ENCODE results near the gene ARHGEF28.

The ARHGEF28 gene

DNA sequence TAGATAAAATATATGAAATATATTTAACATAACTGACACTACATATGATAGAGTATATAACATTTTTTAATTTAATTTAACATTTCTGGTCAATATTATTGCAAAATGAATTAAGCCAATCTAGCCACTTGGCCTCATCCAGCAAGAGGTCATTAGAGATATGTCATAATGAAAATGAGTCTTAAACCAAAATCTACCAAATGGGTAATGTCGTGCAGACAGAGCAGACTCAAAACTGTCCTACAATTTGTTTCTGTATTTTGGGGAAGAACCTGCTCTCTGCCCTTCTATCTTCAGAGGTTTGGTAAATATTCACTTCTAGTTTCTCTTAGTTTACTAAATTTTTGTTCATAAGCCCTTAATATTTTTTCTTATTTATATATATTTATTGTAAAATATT lies 61.4 kb downstream of the ARHGEF28 start:
- H3K4me3 ChIP-seq = no peak overlapping the region
- no peak overlapping the region for H3K27ac ChIP-seq

DNA sequence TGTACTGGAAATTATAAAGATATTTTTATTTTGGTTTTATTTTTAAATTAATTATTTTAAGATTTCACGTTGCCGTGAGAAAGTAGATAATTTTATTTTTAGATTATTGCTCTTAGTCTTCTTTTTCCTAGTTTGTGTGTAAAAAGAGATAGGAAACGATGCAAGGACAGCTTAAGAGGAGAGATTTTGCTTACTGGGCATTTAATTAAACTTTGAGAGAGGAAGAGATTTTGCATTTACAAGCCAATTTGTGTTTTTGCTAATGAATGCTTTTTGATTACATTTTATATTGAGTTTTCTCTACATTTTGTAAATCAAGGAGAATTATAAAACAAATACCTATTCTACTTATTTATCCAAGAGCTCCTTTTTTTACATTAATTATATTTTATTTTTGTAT lies 64.0 kb downstream of the ARHGEF28 start:
- Histone ChIP-seq H3K4me3 (no peak overlapping the region), H3K27ac (no peak overlapping the region)

DNA sequence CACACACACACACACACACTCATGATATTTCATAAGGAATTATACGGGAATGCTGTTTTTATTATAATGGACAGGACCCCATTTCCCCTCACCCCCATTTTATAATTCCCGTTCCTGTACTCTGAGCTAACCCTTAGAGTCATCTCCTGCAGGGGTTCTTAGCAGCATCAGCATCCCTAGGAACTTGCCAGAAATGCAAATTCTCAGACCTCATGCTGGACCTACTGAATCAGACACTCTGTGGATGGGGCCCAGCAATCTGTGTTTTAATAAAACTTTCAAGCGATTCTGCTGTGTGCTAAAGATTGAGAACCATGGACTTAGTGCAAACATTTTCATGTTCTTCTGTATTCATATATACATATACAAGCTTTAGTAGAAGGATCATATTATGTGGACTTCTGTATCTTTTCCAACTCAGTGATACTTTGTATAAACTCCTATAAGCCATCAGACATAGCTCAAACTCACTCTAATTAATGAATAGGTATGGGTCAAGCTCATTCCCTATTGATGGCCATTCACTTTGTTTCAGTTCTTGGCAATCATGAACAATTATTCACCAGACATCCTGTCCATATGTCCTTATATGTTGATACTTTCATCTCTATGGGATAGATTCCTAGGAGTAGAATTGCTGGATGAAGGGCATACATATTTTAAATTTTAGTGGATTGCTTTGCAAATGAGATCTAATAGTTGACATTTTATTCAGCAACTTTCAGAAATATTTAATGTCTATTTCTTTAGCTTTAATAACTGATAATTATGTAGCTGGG lies 65.5 kb downstream of the ARHGEF28 start:
- no peak overlapping the region for H3K4me3 ChIP-seq
- H3K27ac ChIP-seq = no peak overlapping the region

DNA sequence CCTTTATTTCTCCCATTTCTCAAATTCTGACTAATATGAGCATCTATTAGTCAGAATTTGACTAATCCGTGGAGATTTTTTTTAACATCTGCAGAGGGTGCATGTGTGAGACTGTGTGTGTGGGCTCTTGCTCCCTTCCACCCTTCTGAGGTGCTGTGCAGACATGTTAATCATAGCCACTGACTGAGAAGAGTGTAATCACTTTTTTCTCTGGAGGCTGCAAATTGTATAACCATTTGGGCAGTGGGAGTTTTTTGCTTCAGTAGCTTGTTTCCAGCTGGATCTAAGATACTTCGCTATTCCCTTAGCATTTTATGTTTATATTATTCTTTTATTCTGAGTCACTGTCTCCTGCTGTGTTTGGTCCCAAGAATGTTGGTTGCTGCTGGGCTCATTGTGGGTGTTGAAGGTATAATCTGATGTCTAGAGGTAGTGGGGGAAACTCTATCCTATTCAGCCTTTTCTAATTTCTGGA lies 66.2 kb downstream of the ARHGEF28 start:
- Histone ChIP-seq H3K27ac (peak overlapping the region in 1 of 21 experiments; percentile 58), H3K4me3 (no peak overlapping the region)

DNA sequence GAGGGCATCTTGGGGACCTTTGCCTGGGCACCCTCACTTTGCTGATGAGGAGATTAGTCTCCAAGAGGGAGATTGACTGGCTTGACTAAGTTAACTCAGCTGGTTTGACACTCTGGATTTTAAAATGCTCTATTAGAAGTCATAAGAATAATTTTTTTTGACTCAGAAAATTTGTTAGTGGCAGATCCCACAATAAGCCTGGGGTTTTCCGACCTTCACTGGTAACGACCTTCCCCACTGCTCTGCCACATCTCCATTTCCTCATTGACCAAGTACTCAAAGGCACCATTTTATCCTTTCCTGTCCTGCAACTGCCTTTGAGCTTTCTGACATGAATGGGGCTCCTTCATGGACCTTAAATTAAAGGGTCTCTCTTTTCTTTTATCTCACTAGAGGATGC lies 67.0 kb downstream of the ARHGEF28 start:
- peak overlapping the region in 2 of 21 experiments; percentile 13 to 58 for H3K27ac ChIP-seq
- H3K4me3 ChIP-seq = no peak overlapping the region

DNA sequence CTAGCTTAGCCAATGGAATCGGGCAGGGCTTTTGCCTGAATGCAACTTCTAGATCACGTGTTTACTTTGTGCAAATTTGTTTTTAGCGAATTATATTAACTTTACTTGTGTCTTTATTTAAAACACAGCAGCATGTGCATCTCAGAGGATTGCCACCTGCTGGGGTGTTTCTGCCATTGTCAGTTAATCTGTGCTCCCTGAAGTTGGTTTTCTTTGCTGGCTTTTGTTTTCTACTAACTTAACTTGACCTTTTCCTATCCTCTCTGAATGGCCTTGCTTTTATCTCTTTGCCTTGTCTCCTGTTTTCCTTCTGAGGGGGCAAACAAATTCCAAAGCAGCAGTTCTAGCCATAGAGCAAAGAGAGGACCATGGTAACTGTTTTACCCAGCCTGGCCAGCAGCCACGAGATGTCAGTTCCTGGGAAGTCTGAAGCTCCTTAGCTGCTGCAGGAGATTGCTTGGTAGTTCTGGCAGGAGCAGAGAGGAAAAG lies 67.6 kb downstream of the ARHGEF28 start:
- no peak overlapping the region for H3K4me3 ChIP-seq
- peak overlapping the region in 4 of 21 experiments; percentile 28 to 44 (median 34) for H3K27ac ChIP-seq

DNA sequence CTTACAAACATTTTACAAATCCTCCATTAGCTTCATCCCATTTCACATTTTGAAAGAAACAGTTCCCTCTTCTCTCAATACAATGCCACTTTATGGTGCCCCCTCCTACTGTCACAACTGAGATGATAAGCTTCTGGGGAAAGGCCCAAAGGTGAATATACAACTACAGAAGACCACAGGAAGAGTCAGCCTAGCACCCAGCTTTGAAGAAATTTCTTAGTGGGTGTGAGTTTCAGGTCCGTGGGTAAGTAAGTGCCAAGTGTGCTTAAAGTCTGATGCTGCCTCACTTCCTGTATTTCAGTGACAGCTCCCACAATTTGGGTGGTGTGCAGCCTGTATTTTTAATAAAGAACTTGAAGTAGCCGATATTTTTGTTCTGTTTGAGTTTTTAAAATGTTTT lies 68.1 kb downstream of the ARHGEF28 start:
- Histone ChIP-seq H3K27ac (peak overlapping the region in 3 of 21 experiments; percentile 28 to 44 (median 36)), H3K4me3 (no peak overlapping the region)

DNA sequence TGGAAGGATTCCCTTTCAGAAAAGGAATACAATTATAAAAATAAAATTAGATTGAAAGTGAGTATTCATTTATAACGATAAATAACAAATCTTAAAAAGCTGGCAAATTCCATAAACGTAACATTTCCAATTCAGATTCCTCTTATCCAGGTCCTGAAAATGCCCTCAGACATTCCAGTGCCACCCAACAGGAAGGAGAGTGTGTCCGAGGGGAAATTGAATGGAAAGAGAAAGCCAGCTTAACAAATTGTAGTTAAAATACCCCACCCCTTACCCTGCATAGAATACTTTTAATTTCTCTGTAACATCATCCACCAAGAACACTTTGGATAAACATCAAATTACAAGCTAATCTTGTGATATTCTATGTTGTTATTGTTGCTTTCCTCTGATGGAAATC lies 72.0 kb downstream of the ARHGEF28 start:
- no peak overlapping the region for H3K27ac ChIP-seq
- no peak overlapping the region for H3K4me3 ChIP-seq

DNA sequence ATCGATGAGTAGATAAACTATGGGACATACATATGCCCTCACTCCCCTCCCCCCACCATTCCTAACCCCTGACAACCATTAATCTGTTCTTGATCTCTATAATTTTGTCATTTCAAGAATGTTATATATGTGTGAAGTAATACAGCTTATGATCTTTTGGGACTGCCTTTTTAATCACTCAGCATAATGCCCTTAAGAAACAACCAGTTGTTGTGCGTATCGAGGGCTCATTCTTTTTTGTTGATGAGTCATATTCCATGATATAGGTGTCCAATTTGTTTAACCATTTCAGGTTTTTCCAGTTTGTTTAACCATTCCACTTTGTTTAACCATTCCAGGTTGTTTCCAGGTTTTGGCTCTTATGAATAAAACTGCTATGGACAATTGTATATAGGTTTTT lies 75.6 kb downstream of the ARHGEF28 start:
- no peak overlapping the region for H3K27ac ChIP-seq
- H3K4me3 ChIP-seq = no peak overlapping the region

DNA sequence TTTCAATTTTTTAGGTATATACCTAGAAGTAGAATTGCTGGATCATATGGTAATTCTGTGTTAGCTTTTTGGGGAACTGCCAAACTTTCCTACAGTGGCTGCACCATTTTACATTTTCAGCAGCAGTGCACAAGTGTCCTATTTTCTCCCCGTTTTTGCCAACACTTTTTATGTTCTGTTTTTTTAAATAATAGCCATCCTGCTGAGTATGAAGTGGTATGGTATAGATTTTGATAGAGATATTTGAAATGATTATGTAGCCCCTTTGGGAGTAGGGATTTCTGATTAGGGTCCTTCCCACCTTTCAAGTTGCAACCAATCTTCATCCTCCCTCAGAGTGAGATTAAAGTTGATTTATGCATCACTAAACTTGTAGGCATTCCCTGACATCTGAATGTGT lies 76.5 kb downstream of the ARHGEF28 start:
- no peak overlapping the region for H3K27ac ChIP-seq

DNA sequence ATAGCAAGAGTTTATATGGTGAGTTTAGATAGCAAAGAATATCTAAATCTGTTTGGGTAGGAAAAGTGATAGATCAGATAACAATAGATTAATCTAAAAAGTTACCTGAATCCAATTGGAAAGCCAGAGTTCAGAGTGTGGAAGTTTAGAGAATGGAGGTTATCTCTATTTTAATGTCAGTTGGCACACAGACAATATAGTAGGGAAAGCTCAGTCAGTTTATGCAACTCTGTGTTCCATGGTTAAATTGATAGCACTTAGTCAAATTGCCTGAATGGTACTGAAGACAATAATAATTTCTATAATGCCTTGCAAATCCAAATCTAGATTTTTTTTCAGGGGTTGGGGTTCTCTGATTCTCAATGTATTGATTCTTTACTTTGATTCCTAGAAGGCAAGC lies 77.0 kb downstream of the ARHGEF28 start:
- H3K4me3 ChIP-seq = no peak overlapping the region
- no peak overlapping the region for H3K27ac ChIP-seq

More for the DNA sequence above, 76.5 kb downstream of the ARHGEF28 start:
- H3K4me3 ChIP-seq = no peak overlapping the region

DNA sequence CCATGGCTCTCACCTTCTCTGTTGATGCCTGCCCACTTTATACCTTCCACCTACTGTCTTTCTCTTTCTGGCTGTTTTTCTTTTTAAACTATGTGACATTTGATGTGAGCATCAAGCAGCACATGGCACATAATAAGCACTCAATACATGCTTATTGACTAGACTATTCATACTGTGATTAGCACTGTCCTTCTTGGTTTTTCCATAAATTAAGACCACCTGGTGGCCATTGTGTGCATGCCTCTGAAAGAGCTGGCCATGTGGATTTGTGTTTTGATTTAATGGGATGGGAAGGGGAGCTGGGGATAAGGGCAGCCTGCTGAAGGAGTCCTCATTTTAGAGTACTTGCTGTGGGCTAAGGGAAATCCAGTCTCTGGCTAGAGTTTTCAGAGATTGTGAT lies 79.4 kb downstream of the ARHGEF28 start:
- Histone ChIP-seq H3K4me3 (no peak overlapping the region), H3K27ac (no peak overlapping the region)

DNA sequence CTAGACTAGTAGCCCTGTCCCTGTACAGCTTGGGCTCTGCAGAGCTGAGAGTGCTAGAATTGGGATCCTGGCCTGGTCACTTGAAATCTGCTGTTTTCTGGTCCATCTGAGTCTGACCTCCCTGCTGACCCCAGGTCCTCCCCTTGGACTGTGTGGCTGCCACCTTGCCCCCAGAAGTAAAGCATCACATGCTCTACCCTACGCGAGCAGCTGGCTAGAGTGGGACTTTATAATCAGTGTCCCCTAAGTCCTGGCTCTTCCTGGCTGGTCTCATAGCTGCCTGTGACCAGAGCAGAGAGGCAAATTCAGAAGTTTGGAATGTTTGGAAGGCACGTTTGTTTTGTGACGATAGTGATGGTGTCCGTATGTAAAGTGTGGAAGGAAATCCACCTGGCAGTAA lies 81.0 kb downstream of the ARHGEF28 start:
- Histone ChIP-seq H3K27ac (no peak overlapping the region), H3K4me3 (no peak overlapping the region)

DNA sequence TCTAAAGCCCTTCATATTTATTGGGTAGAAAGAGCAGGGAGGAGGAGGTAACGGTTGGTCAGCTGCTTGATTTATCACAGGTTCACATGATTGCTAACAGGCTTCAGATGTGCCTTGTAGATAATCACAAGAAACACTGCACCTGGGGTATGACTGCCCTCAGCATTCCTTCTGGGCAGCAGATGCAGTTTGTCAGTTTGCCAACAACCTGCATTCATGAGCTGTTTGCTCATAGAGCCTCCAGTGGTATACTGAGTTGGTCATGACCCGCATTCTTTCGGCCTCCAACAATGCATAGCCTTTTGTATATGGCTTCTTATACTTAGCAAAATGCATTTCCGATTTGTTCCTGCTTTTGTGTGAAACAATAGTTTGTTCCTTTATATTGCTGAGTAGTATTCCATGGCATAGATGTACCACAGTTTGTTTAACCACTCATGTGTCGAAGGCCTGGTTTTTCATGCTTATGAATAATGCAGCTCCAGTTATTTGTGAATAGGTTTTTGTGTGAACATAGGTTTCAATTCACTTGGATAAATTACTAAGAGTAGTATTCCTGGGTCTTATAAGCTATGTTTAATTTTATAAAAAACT lies 83.6 kb downstream of the ARHGEF28 start:
- H3K4me3 ChIP-seq = no peak overlapping the region
- H3K27ac ChIP-seq = no peak overlapping the region

DNA sequence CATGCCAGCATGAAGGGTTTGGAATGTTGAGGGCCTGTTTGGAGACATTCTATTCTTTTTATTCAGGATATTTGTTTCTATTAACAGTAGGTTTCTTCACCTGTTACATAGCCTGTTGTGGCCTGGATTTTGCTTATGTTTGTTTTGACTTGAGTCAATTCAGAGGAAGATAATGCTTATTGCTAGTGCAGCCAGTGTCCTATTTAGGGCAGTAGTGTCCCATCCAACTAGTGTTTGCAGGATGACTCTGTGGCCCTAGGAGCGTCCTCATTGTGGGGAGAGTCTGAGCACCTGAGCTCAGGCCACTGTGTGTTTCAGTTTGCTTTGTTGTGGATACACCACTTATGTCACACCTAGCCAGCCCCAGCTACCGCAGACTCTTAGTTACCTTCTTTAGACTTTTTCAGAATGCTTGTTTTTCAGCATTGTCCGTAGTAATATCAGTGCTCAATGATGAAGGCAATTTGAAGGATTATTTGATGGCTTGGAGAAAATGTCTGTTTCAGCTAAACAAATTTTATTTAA lies 90.3 kb downstream of the ARHGEF28 start:
- Histone ChIP-seq H3K27ac (no peak overlapping the region), H3K4me3 (no peak overlapping the region)

DNA sequence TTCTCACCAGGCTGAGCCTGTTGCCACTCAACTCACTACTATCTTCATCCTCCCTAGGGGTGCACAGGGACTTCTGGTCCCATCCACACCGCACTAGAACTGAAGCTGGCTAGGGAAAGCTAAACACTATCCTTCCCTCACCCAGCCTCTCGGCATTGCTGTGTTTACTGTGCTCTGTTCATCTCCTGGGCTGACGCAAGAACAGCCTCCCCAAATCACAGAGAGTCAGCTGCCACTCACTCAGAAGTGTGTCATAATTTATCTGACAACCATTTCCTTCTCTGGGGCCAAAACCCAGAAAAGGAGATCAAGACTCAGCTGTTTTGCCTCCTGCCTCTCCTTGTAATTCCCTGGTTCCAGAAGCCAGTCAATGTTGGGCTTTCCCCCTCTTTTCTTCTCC lies 92.8 kb downstream of the ARHGEF28 start:
- no peak overlapping the region for H3K27ac ChIP-seq

DNA sequence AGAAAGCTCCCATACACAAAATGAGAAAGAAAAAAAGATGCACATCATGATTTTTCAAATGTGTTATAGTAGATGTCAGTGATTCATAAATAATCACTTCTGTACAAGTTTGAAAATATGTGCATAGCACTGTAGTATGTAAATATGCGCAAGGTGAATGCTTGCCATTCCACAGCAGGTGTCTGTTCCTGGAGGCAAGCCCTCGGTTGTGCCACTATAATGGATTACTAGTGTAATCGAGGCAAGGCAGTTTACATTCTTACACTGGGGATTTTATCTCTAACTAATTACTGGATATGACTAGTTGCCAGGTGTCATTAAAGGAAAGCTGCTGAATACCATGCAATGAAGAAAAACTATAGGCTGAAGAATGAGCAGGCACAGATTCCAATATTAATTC lies 93.6 kb downstream of the ARHGEF28 start:
- H3K27ac ChIP-seq = no peak overlapping the region
- no peak overlapping the region for H3K4me3 ChIP-seq

More for the DNA sequence above, 92.8 kb downstream of the ARHGEF28 start:
- H3K4me3 ChIP-seq = no peak overlapping the region

DNA sequence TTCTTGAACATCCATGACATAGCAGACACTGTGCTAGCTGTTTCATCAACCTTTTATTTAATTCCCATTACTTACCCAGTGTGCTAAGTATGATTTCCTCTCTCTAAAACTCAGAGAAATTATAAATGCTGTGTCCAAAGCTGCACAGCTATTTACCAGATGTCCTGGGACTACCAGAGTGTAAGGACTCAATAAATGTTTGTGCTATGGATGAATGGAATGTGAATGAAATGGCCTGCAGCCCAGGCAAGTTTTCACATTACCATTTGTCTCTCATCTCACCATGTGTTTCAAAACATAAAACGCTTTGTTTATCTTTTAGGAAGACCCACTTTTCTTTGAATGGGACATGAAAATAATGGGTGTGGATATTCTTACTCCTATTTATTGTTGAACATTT lies 96.2 kb downstream of the ARHGEF28 start:
- no peak overlapping the region for H3K27ac ChIP-seq
- H3K4me3 ChIP-seq = no peak overlapping the region

DNA sequence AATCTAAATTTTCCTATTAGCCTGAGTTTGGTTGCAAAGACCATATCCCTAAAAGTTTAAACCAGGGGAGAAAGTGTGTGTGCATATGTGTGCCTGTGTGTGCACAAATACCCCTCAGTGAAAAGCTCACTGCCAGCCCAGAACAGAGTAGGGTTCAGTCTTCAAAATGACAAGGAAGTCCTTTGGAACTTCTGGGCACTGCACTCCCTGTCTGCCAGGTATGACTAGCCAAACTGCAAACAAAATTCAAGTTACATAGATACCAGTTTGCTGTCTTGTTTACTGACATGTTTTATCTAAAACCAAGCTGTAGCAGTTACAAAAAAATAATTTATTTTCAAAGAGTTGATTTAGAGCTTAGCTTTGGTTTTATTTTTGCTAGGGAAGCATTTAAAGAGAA lies 100.1 kb downstream of the ARHGEF28 start:
- Histone ChIP-seq H3K27ac (no peak overlapping the region), H3K4me3 (no peak overlapping the region)

DNA sequence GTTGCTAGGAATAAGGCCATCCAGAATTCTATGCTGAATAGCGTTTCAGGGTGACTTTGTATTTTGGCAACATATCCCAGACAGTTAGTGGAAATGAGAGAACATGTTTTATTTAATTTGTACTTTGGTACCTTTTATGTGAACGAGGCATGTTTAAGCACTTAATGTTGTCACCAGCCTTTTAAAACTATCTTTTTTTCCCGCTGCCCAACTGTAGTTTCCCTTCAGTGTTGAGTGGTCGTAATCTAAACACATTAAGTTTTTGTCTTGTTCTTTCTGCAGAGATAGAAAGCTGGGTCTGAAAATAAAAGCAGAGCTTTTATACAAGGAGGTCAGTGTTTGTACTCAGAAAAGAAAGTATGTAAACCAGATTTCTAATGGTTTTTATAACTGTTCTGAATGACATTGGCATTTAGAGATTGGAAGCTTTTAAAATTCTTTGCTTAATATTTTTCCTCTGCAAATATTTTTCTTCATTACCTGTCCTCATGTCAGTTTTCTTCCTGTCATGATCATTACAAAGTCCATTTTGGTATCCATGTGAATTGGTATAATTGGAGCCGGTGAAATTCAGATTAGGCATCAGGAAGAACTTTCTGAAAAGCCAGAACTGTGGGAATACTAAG lies 100.7 kb downstream of the ARHGEF28 start:
- no peak overlapping the region for H3K27ac ChIP-seq
- no peak overlapping the region for H3K4me3 ChIP-seq

DNA sequence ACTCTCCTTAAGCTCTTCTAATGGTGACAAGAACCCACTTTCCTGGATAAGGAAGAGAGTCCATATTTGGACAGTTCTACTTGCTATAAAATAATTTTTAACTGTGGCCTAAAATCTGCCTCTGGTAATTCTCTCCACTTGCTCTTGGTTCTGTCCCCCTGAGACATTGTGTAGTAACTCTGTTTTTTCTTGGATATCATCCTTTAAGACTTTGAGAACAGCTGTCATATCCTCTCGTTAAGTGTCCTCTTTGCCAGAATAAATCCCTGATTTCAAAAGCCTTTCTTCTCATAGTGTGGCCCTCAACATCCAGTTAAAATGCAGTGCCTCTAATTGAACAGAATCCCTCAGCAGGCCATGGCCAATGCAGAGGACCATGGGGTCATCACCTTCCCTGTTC lies 101.5 kb downstream of the ARHGEF28 start:
- H3K27ac ChIP-seq = no peak overlapping the region
- no peak overlapping the region for H3K4me3 ChIP-seq

All from skin epidermis (tissue), 12 donors.